ENCODE data around the gene FARP1.
"Not testable (repeated sequence)": the region's sequence is repeated elsewhere in the genome, so short reads cannot be mapped to it uniquely, and the experiment has no call there.

FARP1 gene

GRCh38 chr13:98366010-98366409, 223.1 kb downstream of the FARP1 start:
- Histone ChIP-seq H3K9me3 (ENCODE audit: control extremely low read depth in 1 of 5, control insufficient read depth in 4 of 5, insufficient read depth in 2 of 5, low read depth in 1 of 5, low read length in 4 of 5) (peaks cover 0 to 2% (median 0%) of the 10 kb centered on the region in 5 experiments), H3K27ac (ENCODE audit: insufficient read depth in 1 of 2, low read depth in 1 of 2, low read length in 2 of 2, poor library complexity in 1 of 2, severe bottlenecking in 2 of 2) (no peak overlapping the region), H3K27me3 (replicated peaks in 2 of 5; ENCODE audit: control insufficient read depth in 4 of 5, insufficient read depth in 5 of 5, low read length in 4 of 5) (no peaks in the 10 kb centered on the region), H3K4me1 (ENCODE audit: control extremely low read depth in 1 of 4, control insufficient read depth in 4 of 4, insufficient read depth in 4 of 4, low read length in 3 of 4) (no peaks in the 10 kb centered on the region), H3K36me3 (ENCODE audit: control insufficient read depth in 4 of 4, insufficient read depth in 4 of 4, low read length in 3 of 4) (no peaks in the 10 kb centered on the region), H3K4me3 (ENCODE audit: control insufficient read depth in 1 of 7, extremely low read depth in 1 of 7, insufficient read depth in 4 of 7, low read depth in 2 of 7, low read length in 6 of 7) (no peak overlapping the region)
- ChIA-PET CTCF (no interaction called here), POLR2A (no interaction called here)
- no peak for DNase-seq
- WGBS (ENCODE audit: insufficient coverage): no CpG with 5 or more reads among the region's 2 CpGs

GRCh38 chr13:98366443-98366842, 223.5 kb downstream of the FARP1 start:
- H3K4me1 ChIP-seq (ENCODE audit: control extremely low read depth in 1 of 4, control insufficient read depth in 4 of 4, insufficient read depth in 4 of 4, low read length in 3 of 4): no peaks in the 10 kb centered on the region
- ChIA-PET CTCF (no interaction called here), POLR2A (interaction anchor here (0.5 kb wide), 1 partner anchor 308 kb away, joined by 4 read pairs; no protein-coding TSS in a partner anchor)
- no peak for DNase-seq
- no peak overlapping the region for H3K4me3 ChIP-seq (ENCODE audit: control insufficient read depth in 1 of 7, extremely low read depth in 1 of 7, insufficient read depth in 4 of 7, low read depth in 2 of 7, low read length in 6 of 7)
- WGBS (ENCODE audit: insufficient coverage): 99% methylated on average over 6 of the region's 7 CpGs
- H3K27ac ChIP-seq (ENCODE audit: insufficient read depth in 1 of 2, low read depth in 1 of 2, low read length in 2 of 2, poor library complexity in 1 of 2, severe bottlenecking in 2 of 2): no peak overlapping the region
- no peaks in the 10 kb centered on the region for H3K36me3 ChIP-seq (ENCODE audit: control insufficient read depth in 4 of 4, insufficient read depth in 4 of 4, low read length in 3 of 4)
- H3K27me3 ChIP-seq (replicated peaks in 2 of 5; ENCODE audit: control insufficient read depth in 4 of 5, insufficient read depth in 5 of 5, low read length in 4 of 5): no peaks in the 10 kb centered on the region
- H3K9me3 ChIP-seq (ENCODE audit: control extremely low read depth in 1 of 5, control insufficient read depth in 4 of 5, insufficient read depth in 2 of 5, low read depth in 1 of 5, low read length in 4 of 5): peaks cover 0 to 2% (median 0%) of the 10 kb centered on the region in 5 experiments

GRCh38 chr13:98366959-98367358, 224.1 kb downstream of the FARP1 start:
- CTCF ChIA-PET: no interaction called here
- H3K4me3 ChIP-seq (ENCODE audit: control insufficient read depth in 1 of 7, extremely low read depth in 1 of 7, insufficient read depth in 4 of 7, low read depth in 2 of 7, low read length in 6 of 7): no peak overlapping the region
- 100% methylated on average over 3 of the region's 4 CpGs for WGBS (ENCODE audit: insufficient coverage)
- POLR2A ChIA-PET: interaction anchor here (0.5 kb wide), 1 partner anchor 309 kb away, joined by 4 read pairs; no protein-coding TSS in a partner anchor
- H3K27ac ChIP-seq (ENCODE audit: insufficient read depth in 1 of 2, low read depth in 1 of 2, low read length in 2 of 2, poor library complexity in 1 of 2, severe bottlenecking in 2 of 2): no peak overlapping the region
- no peaks in the 10 kb centered on the region for H3K4me1 ChIP-seq (ENCODE audit: control extremely low read depth in 1 of 4, control insufficient read depth in 4 of 4, insufficient read depth in 4 of 4, low read length in 3 of 4)
- peaks cover 0 to 2% (median 0%) of the 10 kb centered on the region in 5 experiments for H3K9me3 ChIP-seq (ENCODE audit: control extremely low read depth in 1 of 5, control insufficient read depth in 4 of 5, insufficient read depth in 2 of 5, low read depth in 1 of 5, low read length in 4 of 5)
- H3K27me3 ChIP-seq (replicated peaks in 2 of 5; ENCODE audit: control insufficient read depth in 4 of 5, insufficient read depth in 5 of 5, low read length in 4 of 5): no peaks in the 10 kb centered on the region
- DNase-seq: no peak
- H3K36me3 ChIP-seq (ENCODE audit: control insufficient read depth in 4 of 4, insufficient read depth in 4 of 4, low read length in 3 of 4): no peaks in the 10 kb centered on the region

- ChIA-PET CTCF (no interaction called here), POLR2A (no interaction called here)
- DNase-seq: no peak
- Histone ChIP-seq H3K36me3 (ENCODE audit: control insufficient read depth in 4 of 4, insufficient read depth in 4 of 4, low read length in 3 of 4) (no peaks in the 10 kb centered on the region), H3K27me3 (replicated peaks in 2 of 5; ENCODE audit: control insufficient read depth in 4 of 5, insufficient read depth in 5 of 5, low read length in 4 of 5) (no peaks in the 10 kb centered on the region), H3K4me1 (ENCODE audit: control extremely low read depth in 1 of 4, control insufficient read depth in 4 of 4, insufficient read depth in 4 of 4, low read length in 3 of 4) (no peaks in the 10 kb centered on the region), H3K27ac (ENCODE audit: insufficient read depth in 1 of 2, low read depth in 1 of 2, low read length in 2 of 2, poor library complexity in 1 of 2, severe bottlenecking in 2 of 2) (no peak overlapping the region), H3K9me3 (ENCODE audit: control extremely low read depth in 1 of 5, control insufficient read depth in 4 of 5, insufficient read depth in 2 of 5, low read depth in 1 of 5, low read length in 4 of 5) (peaks cover 0 to 2% (median 0%) of the 10 kb centered on the region in 5 experiments), H3K4me3 (ENCODE audit: control insufficient read depth in 1 of 7, extremely low read depth in 1 of 7, insufficient read depth in 4 of 7, low read depth in 2 of 7, low read length in 6 of 7) (no peak overlapping the region)
- WGBS (ENCODE audit: insufficient coverage): no CpG with 5 or more reads among the region's 2 CpGs
These were observed 225.1 kb downstream of the FARP1 start for GRCh38 chr13:98368019-98368418.

GRCh38 chr13:98369520-98369919, 226.6 kb downstream of the FARP1 start:
- POLR2A ChIA-PET; H3K9me3 ChIP-seq (ENCODE audit: control extremely low read depth in 1 of 5, control insufficient read depth in 4 of 5, insufficient read depth in 2 of 5, low read depth in 1 of 5, low read length in 4 of 5): not testable (repeated sequence)
- no CpG with 5 or more reads among the region's 2 CpGs for WGBS (ENCODE audit: insufficient coverage)

GRCh38 chr13:98370261-98370660, 227.4 kb downstream of the FARP1 start:
- no peak for DNase-seq
- Histone ChIP-seq H3K27me3 (replicated peaks in 2 of 5; ENCODE audit: control insufficient read depth in 4 of 5, insufficient read depth in 5 of 5, low read length in 4 of 5) (no peaks in the 10 kb centered on the region), H3K4me1 (ENCODE audit: control extremely low read depth in 1 of 4, control insufficient read depth in 4 of 4, insufficient read depth in 4 of 4, low read length in 3 of 4) (no peaks in the 10 kb centered on the region), H3K4me3 (ENCODE audit: control insufficient read depth in 1 of 7, extremely low read depth in 1 of 7, insufficient read depth in 4 of 7, low read depth in 2 of 7, low read length in 6 of 7) (no peak overlapping the region), H3K27ac (ENCODE audit: insufficient read depth in 1 of 2, low read depth in 1 of 2, low read length in 2 of 2, poor library complexity in 1 of 2, severe bottlenecking in 2 of 2) (no peak overlapping the region), H3K9me3 (ENCODE audit: control extremely low read depth in 1 of 5, control insufficient read depth in 4 of 5, insufficient read depth in 2 of 5, low read depth in 1 of 5, low read length in 4 of 5) (peaks cover 0 to 10% (median 4%) of the 10 kb centered on the region in 5 experiments), H3K36me3 (ENCODE audit: control insufficient read depth in 4 of 4, insufficient read depth in 4 of 4, low read length in 3 of 4) (no peaks in the 10 kb centered on the region)
- ChIA-PET CTCF (no interaction called here), POLR2A (no interaction called here)
- 90% methylated on average over 4 of the region's 4 CpGs for WGBS (ENCODE audit: insufficient coverage)

More at GRCh38 chr13:98369520-98369919, 226.6 kb downstream of the FARP1 start:
- H3K36me3 ChIP-seq (ENCODE audit: control insufficient read depth in 4 of 4, insufficient read depth in 4 of 4, low read length in 3 of 4); H3K4me3 ChIP-seq (ENCODE audit: control insufficient read depth in 1 of 7, extremely low read depth in 1 of 7, insufficient read depth in 4 of 7, low read depth in 2 of 7, low read length in 6 of 7); DNase-seq; H3K27ac ChIP-seq (ENCODE audit: insufficient read depth in 1 of 2, low read depth in 1 of 2, low read length in 2 of 2, poor library complexity in 1 of 2, severe bottlenecking in 2 of 2); H3K4me1 ChIP-seq (ENCODE audit: control extremely low read depth in 1 of 4, control insufficient read depth in 4 of 4, insufficient read depth in 4 of 4, low read length in 3 of 4); H3K27me3 ChIP-seq (replicated peaks in 2 of 5; ENCODE audit: control insufficient read depth in 4 of 5, insufficient read depth in 5 of 5, low read length in 4 of 5); CTCF ChIA-PET: not testable (repeated sequence)

- H3K27ac ChIP-seq (ENCODE audit: insufficient read depth in 1 of 2, low read depth in 1 of 2, low read length in 2 of 2, poor library complexity in 1 of 2, severe bottlenecking in 2 of 2): no peak overlapping the region
- ChIA-PET POLR2A (no interaction called here), CTCF (no interaction called here)
- H3K4me1 ChIP-seq (ENCODE audit: control extremely low read depth in 1 of 4, control insufficient read depth in 4 of 4, insufficient read depth in 4 of 4, low read length in 3 of 4): no peaks in the 10 kb centered on the region
- DNase-seq: no peak
- peaks cover 0 to 10% (median 4%) of the 10 kb centered on the region in 5 experiments for H3K9me3 ChIP-seq (ENCODE audit: control extremely low read depth in 1 of 5, control insufficient read depth in 4 of 5, insufficient read depth in 2 of 5, low read depth in 1 of 5, low read length in 4 of 5)
- no peak overlapping the region for H3K4me3 ChIP-seq (ENCODE audit: control insufficient read depth in 1 of 7, extremely low read depth in 1 of 7, insufficient read depth in 4 of 7, low read depth in 2 of 7, low read length in 6 of 7)
- H3K27me3 ChIP-seq (replicated peaks in 2 of 5; ENCODE audit: control insufficient read depth in 4 of 5, insufficient read depth in 5 of 5, low read length in 4 of 5): no peaks in the 10 kb centered on the region
- no peaks in the 10 kb centered on the region for H3K36me3 ChIP-seq (ENCODE audit: control insufficient read depth in 4 of 4, insufficient read depth in 4 of 4, low read length in 3 of 4)
- 93% methylated on average over 16 of the region's 16 CpGs for WGBS (ENCODE audit: insufficient coverage)
These were observed 228.1 kb downstream of the FARP1 start for GRCh38 chr13:98370806-98371515.
